Activated T-cell treated with anti-CD3 and anti-CD28 coated beads, Interleukin-2, amount 50 U/mL, for 1 hour (primary cell): ENCODE data around the gene CEP126.

Experiments used
- DNase-seq: peaks from one replicate; pipeline ENCODE4 v3.0.0-alpha.2; 2020

CEP126 gene

GRCh38 chr11:101914738-101915426 lies at the start of gene CEP126:
CEP126 (plus strand) TSS chr11:101915010; CDS start chr11:101915285, 275 bp downstream.
- DNase-seq = peak; percentile 96

- no peak for DNase-seq
Observed at GRCh38 chr11:101866619-101867491, 48.0 kb upstream of the CEP126 start.

GRCh38 chr11:101867951-101868350 lies 46.9 kb upstream of the CEP126 start:
- DNase-seq = no peak

- no peak for DNase-seq
Observed at GRCh38 chr11:101870510-101870909, 44.3 kb upstream of the CEP126 start.

GRCh38 chr11:101872171-101872882 lies 42.5 kb upstream of the CEP126 start:
- no peak for DNase-seq

GRCh38 chr11:101880222-101880621 lies 34.6 kb upstream of the CEP126 start:
- no peak for DNase-seq

- DNase-seq = no peak
Observed at GRCh38 chr11:101881586-101881985, 33.2 kb upstream of the CEP126 start.

- no peak for DNase-seq
Observed at GRCh38 chr11:101885631-101886030, 29.2 kb upstream of the CEP126 start.

GRCh38 chr11:101889767-101890166 lies 25.0 kb upstream of the CEP126 start:
- no peak for DNase-seq

- no peak for DNase-seq
Observed at GRCh38 chr11:101894505-101894904, 20.3 kb upstream of the CEP126 start.

- no peak for DNase-seq
Observed at GRCh38 chr11:101907815-101908214, 7.0 kb upstream of the CEP126 start.

- DNase-seq = no peak
Observed at GRCh38 chr11:101909087-101909486, 5.7 kb upstream of the CEP126 start.

- no peak for DNase-seq
Observed at GRCh38 chr11:101912823-101913284, 2.0 kb upstream of the CEP126 start.

GRCh38 chr11:101913656-101914055 lies 1.2 kb upstream of the CEP126 start:
- DNase-seq = no peak

GRCh38 chr11:101914341-101914737 lies 471 bp upstream of the CEP126 start:
- DNase-seq = no peak

GRCh38 chr11:101915791-101916291 lies 1.0 kb downstream of the CEP126 start:
- DNase-seq = no peak

- no peak for DNase-seq
Observed at GRCh38 chr11:101916422-101916821, 1.6 kb downstream of the CEP126 start, which contains the start of gene ANGPTL5. ANGPTL5 (minus strand) TSS chr11:101916522; CDS start chr11:101907909, 8,613 bp downstream.

GRCh38 chr11:101917226-101917625 lies 2.4 kb downstream of the CEP126 start:
- DNase-seq = no peak

GRCh38 chr11:101920992-101921391 lies 6.2 kb downstream of the CEP126 start:
- DNase-seq = no peak

GRCh38 chr11:101923554-101923953 lies 8.7 kb downstream of the CEP126 start:
- no peak for DNase-seq

- DNase-seq = no peak
Observed at GRCh38 chr11:101929294-101929915, 14.6 kb downstream of the CEP126 start.

- DNase-seq = no peak
Observed at GRCh38 chr11:101931692-101932091, 16.9 kb downstream of the CEP126 start.
